Putamen (tissue), 1 donor: Measurements from ENCODE around the gene BCAS3.

ENCODE experiments used
- DNase-seq: peaks from one replicate; pipeline ENCODE4 v3.0.0-alpha.2; 2016; ENCODE audit warnings: low spot score

Gene BCAS3

DNA sequence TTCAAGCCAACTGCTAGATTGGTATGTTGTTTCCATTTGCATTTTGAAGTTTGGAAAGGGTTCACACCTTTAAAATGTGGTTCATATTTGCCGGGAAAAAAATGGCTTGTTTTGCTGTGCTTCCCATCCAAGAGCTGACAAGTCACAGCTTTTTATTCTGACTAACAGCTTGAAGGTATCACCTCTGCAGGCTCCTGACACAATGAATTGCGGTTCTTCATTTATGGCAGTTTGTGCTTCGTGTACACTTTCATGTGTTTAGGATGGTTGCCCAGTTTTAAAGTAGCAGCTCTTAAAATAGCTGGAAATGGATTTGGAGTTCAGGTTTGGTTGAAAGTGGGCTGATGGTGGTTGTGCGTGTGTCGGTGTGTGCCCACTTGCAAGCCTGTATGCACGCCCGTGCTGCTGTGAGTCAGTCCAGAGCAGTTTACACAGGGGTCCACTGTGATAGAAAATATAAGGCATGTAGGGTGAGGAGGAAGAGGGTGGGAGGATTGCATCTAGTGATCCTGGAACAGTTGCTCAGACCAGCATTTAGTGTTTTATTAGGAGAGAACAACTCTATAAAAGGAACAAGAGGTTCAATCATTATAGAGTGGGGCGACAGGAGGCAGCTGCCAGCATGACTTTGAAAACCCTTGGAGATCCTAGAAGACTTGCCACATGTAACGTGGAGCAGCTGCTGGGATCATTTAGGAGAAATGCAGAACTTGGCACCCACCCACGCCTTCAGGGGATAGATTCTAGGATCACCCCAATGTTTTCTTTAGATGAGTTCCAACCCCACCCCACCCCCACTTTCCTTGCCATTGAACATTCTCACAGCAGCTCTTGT, 614.0 kb downstream of the BCAS3 start:
- no peak for DNase-seq

DNA sequence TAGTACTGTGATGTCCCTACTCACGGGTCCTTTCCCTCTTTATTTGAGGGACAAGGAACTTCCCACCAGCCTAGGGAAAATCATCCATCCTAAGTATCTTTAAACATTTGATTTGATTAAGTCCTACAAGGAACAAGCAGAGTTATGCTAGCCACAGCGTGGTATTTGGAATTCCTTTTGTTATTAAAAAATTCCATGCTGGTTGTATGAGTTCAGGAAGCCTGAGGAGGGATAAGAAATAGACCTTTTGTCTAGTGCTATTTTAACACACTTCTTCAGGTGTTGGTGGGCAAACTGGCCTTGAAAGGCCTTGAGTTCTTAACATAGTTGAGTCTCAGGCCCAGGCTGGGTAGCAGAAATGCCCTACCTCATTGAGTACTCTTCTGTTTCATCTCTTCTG, 616.6 kb downstream of the BCAS3 start:
- DNase-seq = no peak

DNA sequence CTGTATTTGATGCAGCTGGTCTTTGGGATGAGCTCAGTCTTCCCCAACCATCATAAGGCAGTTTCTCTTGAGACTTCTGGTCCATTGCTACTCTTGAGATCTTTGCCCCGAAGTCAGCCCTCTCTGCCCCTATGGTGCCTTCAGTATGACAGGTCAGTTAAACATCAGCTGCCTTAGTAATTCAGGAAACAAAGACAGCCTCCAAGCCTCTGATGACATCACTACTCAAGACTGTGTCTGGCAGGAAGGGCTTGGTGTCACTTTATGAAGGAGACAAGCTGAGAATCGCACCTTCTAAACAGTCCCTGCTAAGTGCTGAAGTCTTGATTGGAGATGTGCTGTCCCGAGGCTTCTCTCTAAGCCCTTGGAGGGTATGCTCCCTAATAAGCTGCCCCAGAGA, 617.1 kb downstream of the BCAS3 start:
- DNase-seq = no peak

GRCh38 chr17:61296058-61296457, 618.4 kb downstream of the BCAS3 start:
- no peak for DNase-seq

- no peak for DNase-seq
Measured at GRCh38 chr17:61299517-61300513, 622.2 kb downstream of the BCAS3 start.

GRCh38 chr17:61302953-61303816, 625.5 kb downstream of the BCAS3 start:
- DNase-seq = no peak

DNA sequence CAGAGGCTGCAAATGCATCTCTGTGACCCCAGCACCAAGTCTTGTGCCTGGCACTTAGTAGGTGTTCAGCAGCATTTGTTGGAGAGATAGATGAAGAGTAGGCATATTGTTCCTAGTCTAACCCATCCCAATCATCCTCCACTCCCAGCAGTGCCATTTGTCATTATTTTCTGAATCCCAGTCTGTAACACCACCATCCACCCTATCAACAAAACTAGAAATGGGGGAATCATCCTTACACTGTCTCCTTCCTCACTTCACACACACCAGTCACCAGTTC, 626.1 kb downstream of the BCAS3 start:
- DNase-seq = no peak

DNA sequence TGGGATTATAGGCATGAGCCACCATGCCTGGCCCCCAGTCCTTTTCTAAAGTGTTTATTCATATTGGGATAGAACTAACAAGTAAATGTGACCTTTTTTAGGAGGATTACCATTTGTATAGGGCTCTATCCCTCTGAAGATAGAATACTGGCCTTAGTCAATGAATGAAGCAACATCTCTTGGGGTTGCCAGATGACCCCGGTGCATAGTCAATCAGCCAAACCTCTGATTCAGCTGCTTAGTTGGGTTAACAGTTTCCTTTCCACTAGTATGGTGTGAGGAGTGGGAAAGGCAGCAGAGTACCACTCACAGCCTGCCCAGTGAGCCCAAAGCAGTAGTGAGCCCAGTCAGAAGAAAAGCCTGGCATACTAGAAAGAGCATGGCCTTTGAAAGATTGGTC, 627.4 kb downstream of the BCAS3 start:
- no peak for DNase-seq

DNA sequence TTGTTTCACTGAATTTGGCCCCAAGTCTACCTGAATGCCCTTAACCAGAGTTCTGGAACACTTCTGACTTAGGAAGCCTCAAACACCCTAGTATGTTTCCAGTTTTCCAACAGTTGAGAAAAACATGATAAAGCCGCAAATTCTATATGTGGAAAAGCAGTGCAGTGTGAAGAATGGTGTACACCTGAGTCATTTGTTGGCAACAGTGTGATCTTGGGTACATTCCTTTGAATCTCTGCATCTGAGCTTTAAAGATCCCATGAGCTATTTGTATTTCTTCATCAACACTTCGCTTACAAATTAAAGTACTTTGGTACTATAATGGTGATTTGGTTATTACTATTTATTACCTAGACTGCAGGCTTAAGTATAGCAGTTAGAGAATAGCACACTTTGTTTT, 628.4 kb downstream of the BCAS3 start:
- no peak for DNase-seq

DNA sequence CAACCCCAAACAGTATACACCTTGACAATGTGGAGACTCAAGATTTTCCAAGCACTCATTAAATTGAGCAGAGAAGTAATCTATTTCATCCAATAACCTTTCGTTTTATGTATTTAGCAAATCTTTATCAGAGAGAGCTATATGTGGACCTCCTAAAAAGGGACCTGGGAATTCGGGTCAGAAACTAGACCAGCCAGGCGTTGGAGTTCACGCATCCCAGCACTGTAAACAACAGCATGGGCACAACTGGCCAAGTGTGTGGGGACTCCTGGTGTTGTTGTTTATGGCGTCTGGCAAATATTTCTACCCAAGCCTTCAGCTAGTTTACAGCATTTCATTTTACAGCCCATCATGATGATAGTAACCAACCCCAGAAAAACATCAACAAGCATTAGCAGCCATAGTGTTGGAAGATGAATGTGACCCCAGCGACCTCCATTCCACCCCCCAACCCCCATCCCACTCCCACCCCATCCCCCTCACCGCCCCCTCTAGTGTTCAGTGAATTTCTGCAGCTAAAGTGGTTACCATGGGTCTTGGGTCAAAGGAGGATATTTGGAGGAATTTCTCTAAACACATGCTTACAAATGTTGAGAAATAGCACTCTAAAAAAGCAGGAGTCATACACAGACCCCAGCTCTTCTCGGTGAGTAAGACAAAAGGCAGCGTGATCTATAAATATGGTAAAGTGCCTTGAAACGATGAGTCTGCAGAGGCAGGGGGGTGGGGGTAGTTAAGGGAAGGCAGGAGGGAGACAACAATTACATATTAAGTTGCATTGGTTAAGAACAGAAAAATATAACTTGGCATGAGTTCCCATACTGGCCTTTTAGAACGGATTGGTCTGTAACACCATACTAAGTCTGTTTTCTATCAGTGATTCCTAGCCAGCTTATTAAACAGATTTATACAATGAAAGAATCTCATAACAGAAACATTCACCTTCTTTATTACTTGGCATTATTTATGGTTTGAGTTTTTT, 630.5 kb downstream of the BCAS3 start:
- DNase-seq = no peak

- DNase-seq = no peak
Measured at GRCh38 chr17:61309362-61310256, 632.0 kb downstream of the BCAS3 start.

DNA sequence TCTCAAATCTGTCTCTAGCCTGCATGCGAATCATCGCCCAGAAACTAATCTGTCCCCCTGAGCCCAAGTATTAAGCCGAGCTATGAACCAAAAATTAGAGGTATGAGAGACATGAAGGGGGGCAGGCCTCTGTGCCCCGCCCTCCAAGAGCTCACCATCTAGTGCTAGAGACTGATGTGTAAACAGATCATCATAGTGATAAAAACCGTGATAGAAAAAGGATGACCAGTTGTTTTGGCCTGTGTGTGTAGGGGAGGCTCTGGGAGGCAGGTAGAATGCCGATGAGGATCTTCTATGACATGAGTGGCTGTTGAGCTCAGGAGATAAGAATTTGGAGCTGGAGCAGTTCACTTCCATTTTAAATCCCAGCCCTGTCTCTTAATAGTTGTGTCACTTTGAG, 632.9 kb downstream of the BCAS3 start:
- no peak for DNase-seq

GRCh38 chr17:61312406-61313295, 635.0 kb downstream of the BCAS3 start:
- DNase-seq = no peak

DNA sequence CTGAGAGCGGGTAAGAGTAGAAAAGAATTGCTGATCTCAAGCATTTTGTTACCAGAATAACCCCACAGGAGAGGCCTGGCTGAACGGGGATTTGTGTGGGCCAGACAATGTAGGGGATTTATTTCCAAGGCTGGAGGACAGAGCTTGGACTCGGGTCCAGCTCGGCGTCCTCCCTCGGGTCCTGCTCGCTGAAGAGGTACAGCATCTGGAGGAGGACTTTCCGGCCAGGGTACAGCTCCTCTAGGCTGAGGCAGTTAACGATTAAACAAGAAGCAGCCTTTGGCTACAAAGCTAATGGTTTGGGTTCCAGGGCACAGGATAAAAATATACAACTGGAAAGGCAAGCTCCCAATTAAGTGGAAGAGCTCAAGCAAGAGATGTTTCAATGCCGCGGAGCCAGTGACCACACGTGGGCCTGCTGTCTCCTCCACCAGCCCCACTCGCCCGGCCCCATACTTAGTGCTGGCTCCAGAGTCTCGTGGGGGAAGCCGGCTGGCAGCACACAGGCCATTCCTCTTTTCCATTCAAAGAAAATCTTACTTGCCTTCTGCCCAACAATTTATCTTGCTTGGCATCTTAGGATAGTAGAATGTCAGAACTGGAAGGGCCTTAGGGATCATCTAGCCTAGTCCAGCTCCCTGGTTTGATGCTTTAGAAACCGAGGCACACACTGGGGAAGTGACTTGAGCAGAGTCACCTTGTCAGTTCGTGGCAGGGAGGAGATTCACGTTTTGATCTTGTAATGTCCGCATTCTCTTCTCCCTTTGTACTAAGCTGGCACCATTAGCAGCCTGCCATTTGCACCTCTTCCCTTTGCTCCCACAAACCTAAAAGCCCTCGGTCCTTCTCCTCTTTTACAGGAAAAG, 636.0 kb downstream of the BCAS3 start:
- no peak for DNase-seq

GRCh38 chr17:61314368-61315078, 636.9 kb downstream of the BCAS3 start:
- peak; percentile 38 for DNase-seq

- no peak for DNase-seq
Measured at GRCh38 chr17:61316633-61317032, 639.0 kb downstream of the BCAS3 start.

DNA sequence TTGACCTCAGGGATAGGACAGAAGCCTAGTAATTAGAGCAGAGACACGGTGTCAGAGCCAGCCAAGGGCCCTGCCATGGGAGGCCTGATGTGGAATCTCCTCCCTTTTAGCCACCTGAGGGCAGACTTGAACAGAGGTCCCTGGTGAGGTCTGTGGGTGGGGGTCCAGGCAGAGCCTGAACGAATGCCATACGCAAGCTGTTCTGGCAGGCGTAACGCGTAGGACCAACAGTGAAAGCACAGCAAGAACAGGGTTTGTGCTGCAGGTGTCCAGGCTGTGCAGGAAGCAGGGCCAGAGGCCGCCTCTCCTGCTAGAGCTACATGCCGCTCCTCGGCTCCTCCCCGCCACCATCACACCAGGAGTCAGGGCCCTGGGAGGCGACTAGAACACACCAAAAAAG, 640.1 kb downstream of the BCAS3 start:
- no peak for DNase-seq
